HepG2 (cell line): ENCODE measurements around the gene TIAM1. TPM values are rescaled to one million over a fixed set of nuclear protein-coding genes. Genes with fewer than 3 reads are reported as not detected.

Experiments used
- ATAC-seq: fragments of 200-7000 bp; cut with Tn5 transposase; 3 replicates; pipeline ENCODE4 v1.9.1; 2020; ENCODE audit warnings: mild to moderate bottlenecking, moderate library complexity
- BruUV-seq: library from RNA; stranded (reverse); fragments of 400-500 nt; replicated peaks from 2 replicates; lab custom pipeline; 2021; lab: Mats Ljungman, UMichigan
- CTCF ChIA-PET: fragments of 300-600 bp; formaldehyde crosslinking; extraction: SDS; loops from one replicate; lab custom pipeline; 2021; ENCODE audit warnings: low total read pairs, inconsistent platforms, low intra/inter-chr PET ratio; lab: Yijun Ruan, JAX
- POLR2A ChIA-PET: fragments of 350-600 bp; sonication (Branson Sonifier 250); formaldehyde crosslinking; loops from one replicate; lab custom pipeline; 2020; ENCODE audit warnings: antibody characterized with exemption, inconsistent platforms; lab: Yijun Ruan, JAX
- DNase-seq: peaks from one replicate; pipeline ENCODE4 v3.0.0-alpha.2; 2015; ENCODE audit warnings: low spot score
- FAIRE-seq: peaks from 3 replicates; lab custom pipeline; 2011; peaks lifted over from hg19 to GRCh38; lab: Jason Lieb, UNC
- H2AFZ ChIP-seq: one replicate; pipeline ENCODE4 v1.6.1; 2011; ENCODE audit warnings: low read length, inconsistent platforms
- H3K27ac ChIP-seq: fragments of 300-600 bp; 3 replicates; pipeline ENCODE4 v1.8.0; 2011; ENCODE audit warnings: mixed run types, mild to moderate bottlenecking, mixed read lengths, low read length, inconsistent platforms; ENCODE audit not compliant: insufficient read depth; ENCODE audit errors: extremely low read length
- H3K27me3 ChIP-seq, 2 experiments: fragments of 200-600 bp in 1 of 2; 2 replicates in 1 of 2; 3 replicates in 1 of 2; pipeline versions ENCODE4 v1.6.0 to v1.8.0; 2011; ENCODE audit warnings: low read length in 2 of 2, mild to moderate bottlenecking in 2 of 2, moderate library complexity in 2 of 2, inconsistent platforms in 1 of 2; ENCODE audit not compliant: insufficient read depth in 2 of 2, control insufficient read depth in 1 of 2
- H3K36me3 ChIP-seq, 2 experiments: fragments of 200-600 bp in 1 of 2; replicated peaks in 1 of 2; 2 replicates in 1 of 2; 3 replicates in 1 of 2; pipeline versions ENCODE4 v1.5.1 to v1.8.0; 2011; ENCODE audit warnings: low read length in 2 of 2, inconsistent platforms in 1 of 2; ENCODE audit not compliant: insufficient read depth in 2 of 2, control insufficient read depth in 1 of 2
- H3K4me1 ChIP-seq: 2 replicates; pipeline ENCODE4 v1.5.1; 2012; ENCODE audit warnings: low read length, inconsistent platforms; ENCODE audit not compliant: insufficient read depth
- H3K4me2 ChIP-seq: 2 replicates; pipeline ENCODE4 v1.6.0; 2011; ENCODE audit warnings: low read depth, low read length, inconsistent platforms
- H3K4me3 ChIP-seq, 3 experiments: fragments of 200-600 bp in 1 of 3; sonication (generic), shearing (Covaris generic) in 1 of 3; replicated peaks in 1 of 3; 2 replicates each; pipeline ENCODE4 v1.5.1; 2011 to 2016; ENCODE audit warnings: low read length in 3 of 3, inconsistent platforms in 2 of 3, low read depth in 2 of 3, mild to moderate bottlenecking in 2 of 3, control low read depth in 1 of 3, mixed read lengths in 1 of 3; ENCODE audit not compliant: insufficient read depth in 1 of 3
- H3K79me2 ChIP-seq: one replicate; pipeline ENCODE4 v1.6.1; 2011; ENCODE audit warnings: low read length, inconsistent platforms; ENCODE audit not compliant: insufficient read depth
- H3K9ac ChIP-seq: 2 replicates; pipeline ENCODE4 v1.6.0; 2011; ENCODE audit warnings: mild to moderate bottlenecking, low read depth, low read length, inconsistent platforms; ENCODE audit not compliant: insufficient read depth
- H3K9me3 ChIP-seq: 2 replicates; pipeline ENCODE4 v1.5.1; 2012; ENCODE audit warnings: mild to moderate bottlenecking, low read length
- H4K20me1 ChIP-seq: 2 replicates; pipeline ENCODE4 v1.6.0; 2011; ENCODE audit warnings: inconsistent platforms, mild to moderate bottlenecking, low read length, moderate library complexity; ENCODE audit not compliant: insufficient read depth
- AHDC1 ChIP-seq: sonication (generic); formaldehyde crosslinking; IDR thresholded peaks from 2 replicates; pipeline ENCODE4 v1.5.1; 2020; ENCODE audit warnings: mild to moderate bottlenecking, missing genetic modification reagents, borderline replicate concordance
- ATRX ChIP-seq: sonication (generic); formaldehyde crosslinking; IDR thresholded peaks from 2 replicates; pipeline ENCODE4 v1.4.0; 2020; ENCODE audit warnings: missing genetic modification reagents, borderline replicate concordance
- FOXA3 ChIP-seq: IDR thresholded peaks from 2 replicates; pipeline ENCODE4 v1.6.1; 2016; ENCODE audit warnings: missing genetic modification reagents, missing compliant biosample characterization
- MYC ChIP-seq: sonication (generic); formaldehyde crosslinking; IDR thresholded peaks from 2 replicates; pipeline ENCODE4 v1.9.0; 2021; ENCODE audit warnings: missing genetic modification reagents, borderline replicate concordance
- NFRKB ChIP-seq: fragments of 450-650 bp; IDR thresholded peaks from 2 replicates; pipeline ENCODE4 v1.6.1; 2017
- NRL ChIP-seq: sonication (generic); formaldehyde crosslinking; IDR thresholded peaks from 2 replicates; pipeline ENCODE4 v1.5.0; 2020; ENCODE audit warnings: missing genetic modification reagents, mild to moderate bottlenecking, moderate library complexity, borderline replicate concordance
- SIX4 ChIP-seq: sonication (generic); formaldehyde crosslinking; IDR thresholded peaks from 2 replicates; pipeline ENCODE4 v1.4.0; 2020; ENCODE audit warnings: missing genetic modification reagents
- THAP11 ChIP-seq: IDR thresholded peaks from 2 replicates; pipeline ENCODE4 v1.6.1; 2016; ENCODE audit warnings: missing biosample characterization, missing genetic modification reagents
- ZBTB7B ChIP-seq: sonication (generic); formaldehyde crosslinking; IDR thresholded peaks from 2 replicates; pipeline ENCODE4 v1.4.0; 2020; ENCODE audit warnings: missing genetic modification reagents
- ZNF121 ChIP-seq: sonication (generic); formaldehyde crosslinking; IDR thresholded peaks from 2 replicates; pipeline ENCODE4 v1.5.0; 2020; ENCODE audit warnings: mild to moderate bottlenecking, missing genetic modification reagents
- ZNF280D ChIP-seq: sonication (generic); formaldehyde crosslinking; IDR thresholded peaks from 2 replicates; pipeline ENCODE4 v1.5.1; 2020; ENCODE audit warnings: mild to moderate bottlenecking, missing genetic modification reagents
- ZNF598 ChIP-seq: sonication (generic); formaldehyde crosslinking; IDR thresholded peaks from 2 replicates; pipeline ENCODE4 v1.5.1; 2020; ENCODE audit warnings: mild to moderate bottlenecking, missing genetic modification reagents, borderline replicate concordance
- ZNF747 ChIP-seq: sonication (generic); formaldehyde crosslinking; IDR thresholded peaks from 2 replicates; pipeline ENCODE4 v1.8.1; 2023; ENCODE audit warnings: missing genetic modification reagents, mild to moderate bottlenecking, borderline replicate concordance
- ZNF879 ChIP-seq: sonication (generic); formaldehyde crosslinking; IDR thresholded peaks from 2 replicates; pipeline ENCODE4 v1.8.1; 2023; ENCODE audit warnings: missing genetic modification reagents
- WGBS: methylation state at CpG from one replicate; pipeline ENCODE4 v1.1.6; 2017; ENCODE audit warnings: low lambda C conversion rate; 5-methylcytosine and 5-hydroxymethylcytosine counted together
- in situ Hi-C: cut with HindIII; loops from 2 replicates; pipeline ENCODE4 v1.10.0; 2017; ENCODE audit warnings: low pct_unique_long_range_greater_than_20kb; ENCODE audit not compliant: extremely low pct_ligation_motif_present
- intact Hi-C: fragments of 100-400 bp; cut with micrococcal nuclease; formaldehyde crosslinking; loops from one replicate; pipeline ENCODE4 v1.10.0; 2022; ENCODE audit not compliant: unreplicated experiment
- polyA plus RNA-seq, 8 experiments: library from polyadenylated mRNA; depleted of rRNA in 3 of 8; stranded (reverse) in 7 of 8; unstranded in 1 of 8; fragments of >200 nt; fragmentation: Illumina TruSeq in 4 of 8; extraction: Trizol in 4 of 8; gene quantifications; 2 replicates each; pipeline versions ENCODE4 v1.2.1 to v1.2.3, GENCODE V29; 2011 to 2016; ENCODE audit warnings: low read depth in 4 of 8, missing spikeins in 1 of 8, mixed read lengths in 1 of 8; ENCODE audit not compliant: insufficient read depth in 1 of 8
- total RNA-seq, 5 experiments: library from RNA; depleted of rRNA; stranded (reverse); fragments of >200 nt; fragmentation: Illumina TruSeq; extraction: Trizol; gene quantifications; 2 replicates each; pipeline ENCODE4 v1.2.3, GENCODE V29; 2016; ENCODE audit warnings: low read depth in 1 of 5
- TF ChIP-seq, protein P1 (sequence below): IDR thresholded peaks from 2 replicates; pipeline ENCODE4 v1.6.1; 2016; ENCODE audit warnings: missing genetic modification reagents, missing compliant biosample characterization

TIAM1 gene
- total and polyA plus RNA-seq, 2 of the 13 experiments (the other 11 are each of a cell fraction or from before 2014, with no cell fraction given), result 0.13 to 0.24 TPM

DNA sequence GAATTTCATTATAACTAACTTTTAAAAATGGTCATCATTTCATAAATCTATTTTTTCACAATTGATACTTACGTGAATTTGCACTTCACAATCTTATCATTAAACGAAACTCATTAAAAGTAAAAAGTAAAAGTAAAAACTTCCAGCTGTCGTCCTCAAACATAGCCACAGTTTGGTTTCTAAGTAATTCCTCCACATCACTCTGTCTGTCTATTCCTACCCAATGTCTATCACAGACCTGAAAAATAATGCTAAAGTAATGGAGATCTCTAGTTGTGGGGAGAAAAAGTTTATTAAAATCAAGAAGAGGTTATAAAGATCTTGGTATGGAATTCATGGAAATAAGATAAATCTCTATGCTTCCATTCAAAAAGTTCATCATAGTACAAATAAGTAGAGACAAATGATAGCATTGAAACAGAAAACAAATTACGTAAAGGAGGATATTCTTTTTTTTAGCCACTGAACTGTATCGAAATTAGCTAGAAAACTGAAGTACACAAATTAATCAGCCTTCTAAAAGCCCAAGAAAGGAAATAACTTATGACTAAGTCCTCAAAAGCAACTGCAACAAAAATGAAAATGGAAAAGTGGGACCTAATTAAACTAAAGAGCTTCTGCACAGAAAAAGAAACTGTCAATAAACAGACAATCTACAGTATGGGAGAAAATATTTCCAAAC, 148.6 kb downstream of the TIAM1 start:
- H3K79me2 ChIP-seq, result no peaks in the 10 kb centered on the region
- ChIA-PET POLR2A (no interaction called here), CTCF (no interaction called here)
- DNase-seq, result no peak
- FAIRE-seq, result no peak
- H3K27ac ChIP-seq, result no peak overlapping the region
- ATAC-seq, result no peak
- H3K9me3 ChIP-seq, result no peaks in the 10 kb centered on the region
- no peaks in the 10 kb centered on the region; the same call in 1 of the 2 replicates for H3K4me1 ChIP-seq
- H3K36me3 ChIP-seq, result no peaks in the 10 kb centered on the region
- intact Hi-C loops (no loop called here), in situ Hi-C loops (no loop called here)
- 21% methylated on average over 5 of the region's 5 CpGs for WGBS
- H4K20me1 ChIP-seq, result no peaks in the 10 kb centered on the region
- H3K4me3 ChIP-seq, result no peak overlapping the region
- BruUV-seq, result no TSS peak
- H3K4me2 ChIP-seq, result no peak overlapping the region
- H2AFZ ChIP-seq, result no peak overlapping the region
- no peaks in the 10 kb centered on the region for H3K27me3 ChIP-seq
- H3K9ac ChIP-seq, result no peak overlapping the region
- TF ChIP-seq ATRX (CRISPR knock-in tag), result no peak
- TF ChIP-seq FOXA3 (CRISPR knock-in tag), result no peak
- TF ChIP-seq ZNF879 (CRISPR knock-in tag), result no peak
- no peak for TF ChIP-seq NFRKB
- no peak for TF ChIP-seq ZNF280D (CRISPR knock-in tag)
- no peak for TF ChIP-seq NRL (CRISPR knock-in tag)
- TF ChIP-seq THAP11 (CRISPR knock-in tag), result no peak
- no peak for TF ChIP-seq ZNF121 (CRISPR knock-in tag)
- TF ChIP-seq AHDC1 (CRISPR knock-in tag), result no peak
- TF ChIP-seq, protein P1, sequence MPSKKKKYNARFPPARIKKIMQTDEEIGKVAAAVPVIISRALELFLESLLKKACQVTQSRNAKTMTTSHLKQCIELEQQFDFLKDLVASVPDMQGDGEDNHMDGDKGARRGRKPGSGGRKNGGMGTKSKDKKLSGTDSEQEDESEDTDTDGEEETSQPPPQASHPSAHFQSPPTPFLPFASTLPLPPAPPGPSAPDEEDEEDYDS (CRISPR knock-in tag), result no peak
- TF ChIP-seq SIX4 (CRISPR knock-in tag), result no peak
- TF ChIP-seq ZNF598 (CRISPR knock-in tag), result no peak
- TF ChIP-seq MYC (CRISPR knock-in tag), result no peak
- no peak for TF ChIP-seq ZBTB7B
- TF ChIP-seq ZNF747 (CRISPR knock-in tag), result no peak
